ENCODE measurements around the gene CETN1.

The CETN1 gene

DNA sequence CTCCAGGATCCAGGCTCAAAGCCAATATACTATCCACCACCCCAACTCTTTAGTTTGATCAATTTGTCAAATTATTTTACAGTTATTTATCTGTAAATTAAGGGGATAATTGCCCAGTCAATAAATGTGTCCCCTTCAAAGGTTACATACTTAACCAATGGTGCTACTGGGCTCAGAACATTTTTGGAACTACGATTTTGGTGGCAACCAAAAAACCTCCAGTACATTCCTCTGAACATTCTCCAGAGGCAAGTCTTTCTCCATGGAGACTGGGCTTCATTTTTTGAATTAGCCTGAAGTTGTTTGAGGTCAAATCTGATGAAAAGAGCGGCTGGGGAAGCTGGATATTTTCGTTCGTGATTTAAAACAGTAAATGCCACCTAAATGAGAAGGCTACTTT lies 14.9 kb downstream of the CETN1 start:
- DNase-seq (ENCODE audit: low read depth in 1 of 2, low spot score in 1 of 2) = no peak

DNA sequence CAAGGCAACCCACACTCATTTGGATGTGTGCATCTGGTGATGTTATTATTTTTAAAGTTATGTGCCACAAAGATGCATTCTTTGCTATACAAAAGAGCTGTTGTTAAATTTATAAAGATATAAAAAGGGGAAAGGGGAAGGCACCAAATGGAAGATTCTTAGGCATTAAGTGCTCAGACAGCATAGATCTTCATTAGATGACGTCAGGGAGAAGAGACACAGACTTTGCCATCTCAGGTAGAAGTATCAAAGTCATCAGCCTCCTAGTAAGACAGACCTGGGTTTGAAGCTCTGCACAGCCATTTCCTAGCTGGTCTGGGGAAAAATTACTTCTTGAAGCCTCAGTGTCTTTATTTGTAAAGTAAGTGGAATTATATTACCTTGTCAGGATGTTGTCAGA lies 15.4 kb downstream of the CETN1 start:
- Histone ChIP-seq H3K27ac (replicated peaks) (no peak overlapping the region), H3K4me3 (replicated peaks; ENCODE audit: insufficient read depth, low read length) (no peak overlapping the region), H3K27me3 (ENCODE audit: insufficient read depth, poor library complexity, severe bottlenecking) (peaks cover 2% of the 10 kb centered on the region)
- no peak for TF ChIP-seq GABPA (IDR thresholded peaks at IDR 0.05; ENCODE audit: low read depth)
- TF ChIP-seq POLR2AphosphoS5 (IDR thresholded peaks at IDR 0.05; ENCODE audit: low read depth) = no peak
- TF ChIP-seq, protein P1, sequence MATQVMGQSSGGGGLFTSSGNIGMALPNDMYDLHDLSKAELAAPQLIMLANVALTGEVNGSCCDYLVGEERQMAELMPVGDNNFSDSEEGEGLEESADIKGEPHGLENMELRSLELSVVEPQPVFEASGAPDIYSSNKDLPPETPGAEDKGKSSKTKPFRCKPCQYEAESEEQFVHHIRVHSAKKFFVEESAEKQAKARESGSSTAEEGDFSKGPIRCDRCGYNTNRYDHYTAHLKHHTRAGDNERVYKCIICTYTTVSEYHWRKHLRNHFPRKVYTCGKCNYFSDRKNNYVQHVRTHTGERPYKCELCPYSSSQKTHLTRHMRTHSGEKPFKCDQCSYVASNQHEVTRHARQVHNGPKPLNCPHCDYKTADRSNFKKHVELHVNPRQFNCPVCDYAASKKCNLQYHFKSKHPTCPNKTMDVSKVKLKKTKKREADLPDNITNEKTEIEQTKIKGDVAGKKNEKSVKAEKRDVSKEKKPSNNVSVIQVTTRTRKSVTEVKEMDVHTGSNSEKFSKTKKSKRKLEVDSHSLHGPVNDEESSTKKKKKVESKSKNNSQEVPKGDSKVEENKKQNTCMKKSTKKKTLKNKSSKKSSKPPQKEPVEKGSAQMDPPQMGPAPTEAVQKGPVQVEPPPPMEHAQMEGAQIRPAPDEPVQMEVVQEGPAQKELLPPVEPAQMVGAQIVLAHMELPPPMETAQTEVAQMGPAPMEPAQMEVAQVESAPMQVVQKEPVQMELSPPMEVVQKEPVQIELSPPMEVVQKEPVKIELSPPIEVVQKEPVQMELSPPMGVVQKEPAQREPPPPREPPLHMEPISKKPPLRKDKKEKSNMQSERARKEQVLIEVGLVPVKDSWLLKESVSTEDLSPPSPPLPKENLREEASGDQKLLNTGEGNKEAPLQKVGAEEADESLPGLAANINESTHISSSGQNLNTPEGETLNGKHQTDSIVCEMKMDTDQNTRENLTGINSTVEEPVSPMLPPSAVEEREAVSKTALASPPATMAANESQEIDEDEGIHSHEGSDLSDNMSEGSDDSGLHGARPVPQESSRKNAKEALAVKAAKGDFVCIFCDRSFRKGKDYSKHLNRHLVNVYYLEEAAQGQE (IDR thresholded peaks at IDR 0.05; ENCODE audit: insufficient replicate concordance, low read depth) = no peak
- TF ChIP-seq, protein P2, sequence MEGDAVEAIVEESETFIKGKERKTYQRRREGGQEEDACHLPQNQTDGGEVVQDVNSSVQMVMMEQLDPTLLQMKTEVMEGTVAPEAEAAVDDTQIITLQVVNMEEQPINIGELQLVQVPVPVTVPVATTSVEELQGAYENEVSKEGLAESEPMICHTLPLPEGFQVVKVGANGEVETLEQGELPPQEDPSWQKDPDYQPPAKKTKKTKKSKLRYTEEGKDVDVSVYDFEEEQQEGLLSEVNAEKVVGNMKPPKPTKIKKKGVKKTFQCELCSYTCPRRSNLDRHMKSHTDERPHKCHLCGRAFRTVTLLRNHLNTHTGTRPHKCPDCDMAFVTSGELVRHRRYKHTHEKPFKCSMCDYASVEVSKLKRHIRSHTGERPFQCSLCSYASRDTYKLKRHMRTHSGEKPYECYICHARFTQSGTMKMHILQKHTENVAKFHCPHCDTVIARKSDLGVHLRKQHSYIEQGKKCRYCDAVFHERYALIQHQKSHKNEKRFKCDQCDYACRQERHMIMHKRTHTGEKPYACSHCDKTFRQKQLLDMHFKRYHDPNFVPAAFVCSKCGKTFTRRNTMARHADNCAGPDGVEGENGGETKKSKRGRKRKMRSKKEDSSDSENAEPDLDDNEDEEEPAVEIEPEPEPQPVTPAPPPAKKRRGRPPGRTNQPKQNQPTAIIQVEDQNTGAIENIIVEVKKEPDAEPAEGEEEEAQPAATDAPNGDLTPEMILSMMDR (IDR thresholded peaks at IDR 0.05; ENCODE audit: insufficient read depth, low read length) = no peak
- no peak for TF ChIP-seq SPI1 (IDR thresholded peaks at IDR 0.05; ENCODE audit: borderline replicate concordance, low read depth)
- no peak for DNase-seq (ENCODE audit: low read depth in 1 of 2, low spot score in 1 of 2)

More for the DNA sequence above, 14.9 kb downstream of the CETN1 start:
- Histone ChIP-seq H3K27me3 (ENCODE audit: insufficient read depth, poor library complexity, severe bottlenecking) (no peaks in the 10 kb centered on the region), H3K4me3 (replicated peaks; ENCODE audit: insufficient read depth, low read length) (no peak overlapping the region), H3K27ac (replicated peaks) (no peak overlapping the region)
- TF ChIP-seq, protein P2 (IDR thresholded peaks at IDR 0.05; ENCODE audit: insufficient read depth, low read length) = no peak
- no peak for TF ChIP-seq GABPA (IDR thresholded peaks at IDR 0.05; ENCODE audit: low read depth)
- no peak for TF ChIP-seq POLR2AphosphoS5 (IDR thresholded peaks at IDR 0.05; ENCODE audit: low read depth)
- TF ChIP-seq, protein P1 (IDR thresholded peaks at IDR 0.05; ENCODE audit: insufficient replicate concordance, low read depth) = no peak
- TF ChIP-seq SPI1 (IDR thresholded peaks at IDR 0.05; ENCODE audit: borderline replicate concordance, low read depth) = no peak

DNA sequence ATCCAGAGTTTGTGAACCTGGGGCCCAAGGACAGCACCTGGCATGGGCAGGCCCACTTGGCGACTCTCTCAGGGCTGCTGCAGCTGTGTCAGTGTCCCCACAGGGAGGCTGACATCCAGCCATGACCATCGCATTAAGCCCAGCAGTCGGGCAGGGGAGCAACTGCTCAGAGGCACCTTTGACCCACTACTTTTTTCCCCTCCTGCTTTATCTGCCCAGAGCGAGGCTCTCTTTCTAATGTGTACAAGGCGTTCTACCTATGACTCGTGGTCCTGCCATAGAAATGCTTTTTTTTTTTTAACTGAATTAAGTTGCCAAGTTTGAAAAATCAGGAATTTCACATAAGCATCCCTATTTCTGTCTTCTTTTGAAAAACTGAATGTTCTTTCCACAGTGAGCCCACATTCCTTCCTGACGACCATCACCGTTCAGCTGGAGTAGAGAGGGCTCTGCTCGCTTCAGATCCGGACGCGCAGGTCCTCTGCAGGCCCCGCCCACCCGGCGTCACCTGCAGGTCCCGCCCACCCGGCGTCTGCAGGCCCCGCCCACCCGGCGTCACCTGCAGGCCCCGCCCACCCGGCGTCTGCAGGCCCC lies 16.2 kb downstream of the CETN1 start:
- Histone ChIP-seq H3K27ac (replicated peaks) (no peak overlapping the region), H3K4me3 (replicated peaks; ENCODE audit: insufficient read depth, low read length) (no peak overlapping the region), H3K27me3 (ENCODE audit: insufficient read depth, poor library complexity, severe bottlenecking) (peaks cover 2% of the 10 kb centered on the region)
- peak in 1 of 2 experiments; percentile 13 for DNase-seq (ENCODE audit: low read depth in 1 of 2, low spot score in 1 of 2)
- TF ChIP-seq SPI1 (IDR thresholded peaks at IDR 0.05; ENCODE audit: borderline replicate concordance, low read depth) (no peak), GABPA (IDR thresholded peaks at IDR 0.05; ENCODE audit: low read depth) (no peak)
- TF ChIP-seq, protein P1 (IDR thresholded peaks at IDR 0.05; ENCODE audit: insufficient replicate concordance, low read depth) = no peak
